Fibroblast of lung (primary cell): ENCODE results near the gene AGAP1. TPM values are rescaled to one million over a fixed set of nuclear protein-coding genes. Genes with fewer than 3 reads are reported as not detected.

Experiments
- DNase-seq, 2 donors: peaks; one replicate each; pipeline versions ENCODE4 v3.0.0 to v3.0.0-alpha.2; 2010; ENCODE audit warnings: low read depth in 2 of 2
- H2AFZ ChIP-seq: 2 replicates; pipeline ENCODE4 v1.5.1; 2012; ENCODE audit warnings: low read length, control low read depth, inconsistent platforms
- H3K27ac ChIP-seq: 2 replicates; pipeline ENCODE4 v1.5.1; 2011; ENCODE audit warnings: low read length, control low read depth; ENCODE audit not compliant: insufficient read depth
- H3K27me3 ChIP-seq: 2 replicates; pipeline ENCODE4 v1.5.1; 2011; ENCODE audit warnings: mild to moderate bottlenecking, low read length; ENCODE audit not compliant: control insufficient read depth, insufficient read depth
- H3K36me3 ChIP-seq: 2 replicates; pipeline ENCODE4 v1.5.1; 2011; ENCODE audit warnings: low read length; ENCODE audit not compliant: control insufficient read depth, insufficient read depth
- H3K4me1 ChIP-seq: 2 replicates; pipeline ENCODE4 v1.5.1; 2011; ENCODE audit warnings: low read length; ENCODE audit not compliant: control insufficient read depth, insufficient read depth; ENCODE audit errors: extremely low read depth
- H3K4me2 ChIP-seq: 2 replicates; pipeline ENCODE4 v1.5.1; 2011; ENCODE audit warnings: low read length, control low read depth; ENCODE audit not compliant: insufficient read depth; ENCODE audit errors: extremely low read depth
- H3K4me3 ChIP-seq, 4 experiments: fragments of 200-600 bp in 1 of 4; sonication (generic) in 1 of 4; replicated peaks in 1 of 4; 2 replicates each; pipeline ENCODE4 v1.5.1; 2011 to 2016; ENCODE audit warnings: low read length in 4 of 4, low read depth in 3 of 4, mild to moderate bottlenecking in 3 of 4, control low read depth in 2 of 4, inconsistent platforms in 1 of 4, mixed read lengths in 1 of 4; ENCODE audit not compliant: insufficient read depth in 1 of 4; ENCODE audit errors: control extremely low read depth in 1 of 4
- H3K79me2 ChIP-seq: 2 replicates; pipeline ENCODE4 v1.5.1; 2012; ENCODE audit warnings: mild to moderate bottlenecking, low read length, inconsistent platforms; ENCODE audit not compliant: control insufficient read depth, insufficient read depth
- H3K9ac ChIP-seq: 2 replicates; pipeline ENCODE4 v1.5.1; 2011; ENCODE audit warnings: mild to moderate bottlenecking, low read length, control low read depth; ENCODE audit not compliant: insufficient read depth
- H3K9me3 ChIP-seq: 2 replicates; pipeline ENCODE4 v1.5.1; 2012; ENCODE audit warnings: low read depth, low read length; ENCODE audit not compliant: control insufficient read depth, insufficient read depth
- H4K20me1 ChIP-seq: 2 replicates; pipeline ENCODE4 v1.5.1; 2011; ENCODE audit warnings: low read length; ENCODE audit not compliant: control insufficient read depth, insufficient read depth; ENCODE audit errors: extremely low read depth
- CTCF ChIP-seq, 2 donors: IDR thresholded peaks in 1 of 2; conservative IDR thresholded peaks in 1 of 2; 1 replicate in 1 of 2; 2 replicates in 1 of 2; pipeline ENCODE4 v1.5.1; 2011 to 2012; ENCODE audit warnings: low read length in 2 of 2, control low read depth in 1 of 2, inconsistent platforms in 1 of 2, low read depth in 1 of 2, mild to moderate bottlenecking in 1 of 2
- EZH2 ChIP-seq: IDR thresholded peaks from 2 replicates; pipeline ENCODE4 v1.5.1; 2012; ENCODE audit warnings: low read length, control low read depth, mild to moderate bottlenecking; ENCODE audit errors: missing control alignments
- polyA plus RNA-seq, 2 donors: library from polyadenylated mRNA; depleted of rRNA in 1 of 2; stranded (reverse) in 1 of 2; unstranded in 1 of 2; fragments of >200 nt; gene quantifications; 2 replicates each; pipeline ENCODE4 v1.2.1, GENCODE V29; 2011 to 2012; ENCODE audit warnings: missing spikeins in 1 of 2
- total RNA-seq: library from RNA; depleted of rRNA; stranded (reverse); fragments of >200 nt; gene quantifications from 2 replicates; pipeline ENCODE4 v1.2.1, GENCODE V29; 2014

AGAP1 gene
- total and polyA plus RNA-seq, 2 donors (not counting 1 experiment from before 2014, with no cell fraction given): 10.6 to 14.0 TPM

DNA sequence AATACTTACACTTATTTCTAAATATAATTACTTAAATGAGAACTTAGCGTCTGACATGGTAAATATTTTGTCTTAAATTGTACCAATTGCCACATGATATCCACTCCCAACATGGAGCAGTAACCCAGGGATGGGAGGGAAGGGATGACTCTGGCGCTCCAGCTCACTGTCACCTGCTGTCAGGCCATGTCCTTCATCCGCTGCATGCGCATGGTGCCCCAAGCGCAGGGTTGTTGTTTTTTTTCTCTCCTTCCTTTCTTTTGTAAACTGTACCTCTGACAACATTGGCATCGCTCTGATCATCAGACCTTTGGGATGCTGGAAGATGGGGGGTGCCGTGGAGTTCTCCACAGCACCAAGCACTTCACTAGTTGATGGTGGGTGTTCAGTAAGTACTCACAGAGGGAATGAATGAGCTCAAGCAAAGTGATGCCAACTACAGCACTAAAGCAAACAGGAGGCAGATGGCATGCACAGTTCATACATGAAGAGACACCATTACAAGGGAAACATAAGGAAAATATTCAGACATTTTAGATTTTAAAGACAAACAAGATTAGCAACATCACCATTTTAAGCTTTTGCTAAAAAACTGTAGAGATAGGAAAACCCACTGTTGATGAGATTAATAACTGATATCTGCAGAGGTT, 426.5 kb downstream of the AGAP1 start:
- Histone ChIP-seq H3K4me3 (no peak overlapping the region), H3K27ac (no peak overlapping the region), H4K20me1 (no peaks in the 10 kb centered on the region), H3K9ac (no peak overlapping the region), H3K27me3 (no peaks in the 10 kb centered on the region), H3K4me1 (no peaks in the 10 kb centered on the region), H3K79me2 (no peaks in the 10 kb centered on the region), H3K36me3 (no peaks in the 10 kb centered on the region), H2AFZ (no peak overlapping the region), H3K4me2 (no peak overlapping the region), H3K9me3 (no peaks in the 10 kb centered on the region)
- DNase-seq: no peak
- TF ChIP-seq EZH2 (no peak), CTCF (conservative IDR thresholded peaks at IDR 0.05 in 1 of 2, IDR thresholded peaks at IDR 0.05 in 1 of 2; ENCODE audit: low read depth in 1 of 2, low read length in 2 of 2) (no peak)

DNA sequence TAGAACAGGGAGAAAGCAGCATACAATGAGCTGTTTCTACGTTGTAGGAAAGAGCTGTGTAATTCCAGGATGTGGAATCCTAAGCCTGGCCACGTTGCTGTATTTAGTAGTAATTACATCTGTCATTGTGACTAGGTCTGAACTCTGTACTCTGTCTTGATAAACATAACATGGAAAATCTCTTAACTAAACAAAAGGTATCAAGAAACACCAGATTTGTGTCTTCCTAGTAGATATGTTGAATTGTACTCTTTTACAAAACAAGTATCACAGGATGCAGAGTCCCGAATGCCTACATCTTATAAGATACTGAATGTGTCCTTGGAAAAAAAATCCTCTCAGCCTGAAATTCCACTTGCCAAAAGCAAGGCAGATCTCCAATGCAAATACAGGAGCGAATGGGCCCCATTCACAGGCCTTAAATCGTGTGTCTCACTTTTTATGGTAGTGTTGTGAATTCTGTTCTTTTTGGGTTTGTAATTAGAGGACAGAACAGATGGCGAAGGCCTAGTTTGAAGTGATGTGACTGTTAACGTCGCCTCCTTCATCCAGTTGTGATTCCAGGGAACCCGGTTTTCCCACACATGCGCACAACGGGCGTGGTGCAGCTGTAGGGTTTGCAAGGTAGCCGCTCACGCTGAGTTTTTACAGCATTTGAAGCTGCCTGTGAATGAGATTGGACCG, 427.8 kb downstream of the AGAP1 start:
- H2AFZ ChIP-seq: no peak overlapping the region
- H4K20me1 ChIP-seq: no peaks in the 10 kb centered on the region
- H3K4me2 ChIP-seq: no peak overlapping the region
- H3K9ac ChIP-seq: no peak overlapping the region
- no peaks in the 10 kb centered on the region for H3K4me1 ChIP-seq
- H3K4me3 ChIP-seq: no peak overlapping the region
- no peak overlapping the region for H3K27ac ChIP-seq
- no peaks in the 10 kb centered on the region for H3K27me3 ChIP-seq
- H3K9me3 ChIP-seq: no peaks in the 10 kb centered on the region
- no peak for DNase-seq
- TF ChIP-seq EZH2 (no peak), CTCF (conservative IDR thresholded peaks at IDR 0.05 in 1 of 2, IDR thresholded peaks at IDR 0.05 in 1 of 2; ENCODE audit: low read depth in 1 of 2, low read length in 2 of 2) (no peak)
- H3K36me3 ChIP-seq: no peaks in the 10 kb centered on the region
- no peaks in the 10 kb centered on the region for H3K79me2 ChIP-seq

DNA sequence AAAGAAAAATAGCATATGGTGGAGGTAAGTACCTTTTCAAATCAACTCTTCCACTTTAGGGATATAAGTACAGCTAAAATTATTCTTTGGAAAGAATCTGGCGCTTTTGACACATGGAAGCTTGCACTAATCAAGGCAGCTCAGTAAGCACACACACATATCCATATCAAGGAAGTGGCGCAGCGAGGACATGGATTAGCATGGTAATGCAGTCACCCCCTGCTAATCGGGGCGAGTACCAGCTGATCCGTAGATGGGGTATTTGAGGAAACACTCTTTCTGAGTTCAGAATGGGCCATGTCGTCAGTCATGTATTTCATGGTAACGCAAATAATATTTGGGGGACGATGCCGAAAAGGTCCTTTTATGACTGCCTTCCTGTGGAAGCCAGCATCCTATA, 429.0 kb downstream of the AGAP1 start:
- Histone ChIP-seq H3K9ac (no peak overlapping the region), H4K20me1 (no peaks in the 10 kb centered on the region), H3K4me2 (no peak overlapping the region), H3K27me3 (no peaks in the 10 kb centered on the region), H3K9me3 (no peaks in the 10 kb centered on the region), H2AFZ (no peak overlapping the region), H3K4me3 (no peak overlapping the region), H3K4me1 (no peaks in the 10 kb centered on the region), H3K36me3 (no peaks in the 10 kb centered on the region), H3K79me2 (no peaks in the 10 kb centered on the region), H3K27ac (no peak overlapping the region)
- TF ChIP-seq CTCF (conservative IDR thresholded peaks at IDR 0.05 in 1 of 2, IDR thresholded peaks at IDR 0.05 in 1 of 2; ENCODE audit: low read depth in 1 of 2, low read length in 2 of 2): no peak
- no peak for TF ChIP-seq EZH2
- no peak for DNase-seq
